Large intestine (tissue), 3 donors: Measurements from ENCODE around the gene BTNL9. TPM values are rescaled to one million over a fixed set of nuclear protein-coding genes. Genes with fewer than 3 reads are reported as not detected.

Experiments used
- DNase-seq, 2 donors: peaks; one replicate each; pipeline versions ENCODE4 v3.0.0 to v3.0.0-alpha.2; 2013
- H3K27ac ChIP-seq: one replicate; pipeline ENCODE4 v1.5.1; 2013; ENCODE audit warnings: low read length
- H3K27me3 ChIP-seq: 2 replicates; pipeline ENCODE4 v1.6.1; 2013; ENCODE audit warnings: low read length; ENCODE audit not compliant: control insufficient read depth, insufficient read depth
- H3K36me3 ChIP-seq: 2 replicates; pipeline ENCODE4 v1.6.1; 2013; ENCODE audit warnings: low read length; ENCODE audit not compliant: control insufficient read depth, insufficient read depth
- H3K4me1 ChIP-seq: one replicate; pipeline ENCODE4 v1.6.1; 2013; ENCODE audit warnings: low read length; ENCODE audit not compliant: control insufficient read depth, insufficient read depth
- H3K4me3 ChIP-seq: one replicate; pipeline ENCODE4 v1.5.1; 2013; ENCODE audit warnings: low read length
- H3K9me3 ChIP-seq: one replicate; pipeline ENCODE4 v1.6.1; 2013; ENCODE audit warnings: mild to moderate bottlenecking, low read depth, low read length, moderate library complexity; ENCODE audit not compliant: control insufficient read depth
- WGBS: methylation state at CpG from one replicate; pipeline ENCODE4 v1.1.5; 2013; ENCODE audit warnings: low lambda C conversion rate; ENCODE audit not compliant: insufficient coverage; 5-methylcytosine and 5-hydroxymethylcytosine counted together
- polyA plus RNA-seq: library from polyadenylated mRNA; unstranded; fragments of 120-200 nt; gene quantifications from one replicate; pipeline ENCODE4 v1.2.1, GENCODE V29; 2013

BTNL9 gene
- polyA plus RNA-seq, 1 donor: 11.6 TPM

DNA sequence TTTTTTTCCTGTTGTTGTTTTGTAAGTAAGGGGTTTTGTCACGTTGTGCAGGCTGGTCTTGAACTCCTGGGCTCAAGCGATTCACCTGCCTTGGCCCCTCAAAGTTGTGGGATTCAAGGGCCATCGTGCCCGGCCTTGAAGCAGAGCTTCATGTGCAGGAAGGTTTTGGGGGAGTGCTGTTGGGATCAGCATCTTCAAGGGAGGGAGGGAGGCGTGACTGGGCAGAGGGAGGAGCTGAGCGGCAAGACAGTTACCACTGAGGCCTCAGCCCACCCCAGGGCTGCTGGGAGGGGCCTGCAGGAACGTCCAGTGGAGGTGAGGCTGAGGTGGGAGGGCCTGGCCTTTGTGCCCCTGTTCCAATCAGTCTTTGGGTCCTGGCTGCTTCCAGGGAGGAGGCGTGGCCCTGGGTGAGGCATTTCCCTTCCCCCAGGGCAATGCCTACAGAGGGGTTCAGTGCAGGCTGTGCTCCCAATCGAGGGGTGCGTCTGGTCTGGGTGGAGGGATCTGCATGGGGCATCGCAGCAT, 69.5 kb downstream of the BTNL9 start:
- DNase-seq: no peak
- H3K36me3 ChIP-seq: no peaks in the 10 kb centered on the region
- no peak overlapping the region for H3K4me3 ChIP-seq
- no CpG with 5 or more reads among the region's 11 CpGs for WGBS
- H3K4me1 ChIP-seq: no peaks in the 10 kb centered on the region
- no peak overlapping the region for H3K27ac ChIP-seq
- peaks cover 4% of the 10 kb centered on the region for H3K9me3 ChIP-seq
- peaks cover 82% of the 10 kb centered on the region for H3K27me3 ChIP-seq

DNA sequence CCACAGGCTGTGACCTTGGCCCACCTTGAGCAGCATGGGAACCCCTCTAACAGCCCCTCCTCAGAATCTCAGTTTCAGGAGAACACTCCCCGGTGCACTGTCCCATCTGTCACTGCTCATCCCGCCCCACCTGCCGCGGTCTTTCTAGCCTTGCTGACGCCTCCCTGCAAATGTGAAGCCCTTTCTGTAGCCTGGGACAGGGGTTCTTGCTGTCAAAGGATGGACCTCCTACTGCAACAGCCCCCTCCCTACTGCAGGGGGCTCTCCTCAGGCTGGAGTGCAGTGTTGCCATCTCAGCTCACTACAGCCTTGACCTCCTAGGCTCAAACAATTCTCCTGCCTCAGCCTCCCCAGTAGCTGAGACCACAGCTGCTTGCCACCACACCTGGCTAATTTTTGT, 70.9 kb downstream of the BTNL9 start:
- Histone ChIP-seq H3K4me3 (no peak overlapping the region), H3K27me3 (peaks cover 80% of the 10 kb centered on the region)
- WGBS: no CpG with 5 or more reads among the region's 5 CpGs

More for the DNA sequence above, 70.9 kb downstream of the BTNL9 start:
- H3K36me3 ChIP-seq: no peaks in the 10 kb centered on the region
- H3K27ac ChIP-seq: no peak overlapping the region
- H3K4me1 ChIP-seq: no peaks in the 10 kb centered on the region
- peaks cover 6% of the 10 kb centered on the region for H3K9me3 ChIP-seq
- DNase-seq: no peak

Other genes with a start within 250 kb of the BTNL9 start
- gene MGAT1, start 237.5 kb upstream of the BTNL9 start, polyA plus RNA-seq: 110 TPM
- gene ZFP62, start 179.0 kb upstream of the BTNL9 start, polyA plus RNA-seq: 56.1 TPM
- 135 TPM for gene BTNL8, start 141.1 kb upstream of the BTNL9 start, polyA plus RNA-seq
- gene BTNL3, start 51.4 kb upstream of the BTNL9 start, polyA plus RNA-seq: 158 TPM
- gene OR2V1, start 90.9 kb downstream of the BTNL9 start, polyA plus RNA-seq: not detected
- not detected for gene OR2V2, start 107.3 kb downstream of the BTNL9 start, polyA plus RNA-seq
- gene TRIM7, start 164.9 kb downstream of the BTNL9 start, polyA plus RNA-seq: 0.61 TPM
- 22.4 TPM for gene TRIM41, start 183.0 kb downstream of the BTNL9 start, polyA plus RNA-seq
- gene RACK1, start 203.6 kb downstream of the BTNL9 start, polyA plus RNA-seq: 3,389 TPM
- gene TRIM52, start 220.9 kb downstream of the BTNL9 start, polyA plus RNA-seq: 33.0 TPM